Ectodermal cell (in vitro differentiated cells): ENCODE results near the gene PCDH15.
"Not testable (repeated sequence)": the region's sequence is repeated elsewhere in the genome, so short reads cannot be mapped to it uniquely, and the experiment has no call there.

Source experiments
- H3K27ac ChIP-seq: 2 replicates; pipeline ENCODE4 v1.7.0; 2013; ENCODE audit warnings: mild to moderate bottlenecking, low read depth, low read length; ENCODE audit not compliant: insufficient read depth, poor library complexity, severe bottlenecking
- H3K27me3 ChIP-seq: 2 replicates; pipeline ENCODE4 v1.7.0; 2013; ENCODE audit warnings: mild to moderate bottlenecking, low read length; ENCODE audit not compliant: insufficient read depth, control insufficient read depth, poor library complexity, severe bottlenecking
- H3K36me3 ChIP-seq: one replicate; pipeline ENCODE4 v1.7.0; 2013; ENCODE audit warnings: low read length; ENCODE audit not compliant: control insufficient read depth, insufficient read depth
- H3K4me1 ChIP-seq: one replicate; pipeline ENCODE4 v1.7.0; 2013; ENCODE audit warnings: low read length; ENCODE audit not compliant: control insufficient read depth, insufficient read depth
- H3K4me3 ChIP-seq: 2 replicates; pipeline ENCODE4 v1.7.0; 2013; ENCODE audit warnings: low read depth, low read length, control low read depth; ENCODE audit not compliant: insufficient read depth
- H3K9me3 ChIP-seq: 2 replicates; pipeline ENCODE4 v1.7.0; 2013; ENCODE audit warnings: mild to moderate bottlenecking, low read length, moderate library complexity; ENCODE audit not compliant: control insufficient read depth
- WGBS, 2 experiments: methylation state at CpG; one replicate each; pipeline ENCODE4 v1.1.7; 2013; ENCODE audit warnings: missing lambda C conversion rate in 2 of 2; 5-methylcytosine and 5-hydroxymethylcytosine counted together

Gene PCDH15

GRCh38 chr10:54454271-54454670, 346.8 kb downstream of the PCDH15 start:
- Histone ChIP-seq H3K9me3 (no peaks in the 10 kb centered on the region), H3K27me3 (no peaks in the 10 kb centered on the region), H3K4me1 (no peaks in the 10 kb centered on the region), H3K27ac (no peak overlapping the region), H3K36me3 (no peaks in the 10 kb centered on the region), H3K4me3 (no peak overlapping the region)
- WGBS, 2 experiments = 82% methylated on average over 1 of the region's 1 CpG; no CpG with 5 or more reads in 1 of the 2 experiments

DNA sequence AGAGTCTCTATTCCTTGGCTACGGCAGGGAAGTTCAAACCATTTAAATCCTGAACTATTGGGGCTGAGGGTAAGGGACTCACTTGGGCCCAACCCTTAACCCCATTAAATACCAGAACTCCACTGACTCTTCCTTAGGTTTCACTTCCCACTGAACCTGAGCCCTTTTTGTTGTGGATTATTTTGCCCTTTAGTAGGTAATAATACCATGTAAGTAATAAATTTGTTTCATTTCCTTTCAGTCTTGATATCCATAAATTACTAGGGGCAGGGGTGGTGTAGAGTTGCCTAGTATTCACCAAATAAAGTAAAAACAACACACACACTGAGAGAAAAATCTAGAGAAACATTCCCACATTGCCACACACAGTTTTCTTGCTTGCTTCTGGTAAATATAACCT, 352.0 kb downstream of the PCDH15 start:
- H3K36me3 ChIP-seq = no peaks in the 10 kb centered on the region
- no peaks in the 10 kb centered on the region for H3K27me3 ChIP-seq
- no peaks in the 10 kb centered on the region for H3K9me3 ChIP-seq
- H3K27ac ChIP-seq = no peak overlapping the region
- no peak overlapping the region for H3K4me3 ChIP-seq
- no peaks in the 10 kb centered on the region for H3K4me1 ChIP-seq
- 93 to 100% methylated on average over 1 of the region's 1 CpG for WGBS, 2 experiments

GRCh38 chr10:54444170-54444569, 356.9 kb downstream of the PCDH15 start:
- Histone ChIP-seq H3K9me3 (no peaks in the 10 kb centered on the region), H3K36me3 (no peaks in the 10 kb centered on the region), H3K4me3 (no peak overlapping the region), H3K27ac (no peak overlapping the region), H3K4me1 (no peaks in the 10 kb centered on the region), H3K27me3 (no peaks in the 10 kb centered on the region)
- WGBS, 2 experiments = 89 to 92% methylated on average over 3 of the region's 4 CpGs

DNA sequence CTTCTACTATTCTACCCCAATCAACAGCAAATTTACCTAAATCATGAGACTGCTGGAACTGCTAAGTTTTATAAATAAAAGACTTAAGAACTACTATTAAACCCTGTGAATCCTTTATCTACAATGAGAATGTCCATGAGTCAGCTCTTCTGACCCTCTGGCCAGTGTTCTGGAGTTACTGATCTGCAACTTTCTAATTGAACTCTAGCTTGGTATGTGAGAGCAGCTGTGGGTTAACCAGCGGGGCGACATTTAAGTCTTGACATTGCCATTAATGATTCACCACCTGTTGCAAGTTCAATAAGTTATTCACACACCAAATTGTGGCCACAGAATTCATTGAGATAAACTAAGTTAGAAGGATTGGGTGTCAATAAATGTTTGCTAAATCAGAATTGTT, 359.8 kb downstream of the PCDH15 start:
- 95 to 100% methylated on average over 2 of the region's 2 CpGs for WGBS, 2 experiments
- no peaks in the 10 kb centered on the region for H3K9me3 ChIP-seq
- no peak overlapping the region for H3K4me3 ChIP-seq
- no peaks in the 10 kb centered on the region for H3K4me1 ChIP-seq
- no peaks in the 10 kb centered on the region for H3K27me3 ChIP-seq
- no peaks in the 10 kb centered on the region for H3K36me3 ChIP-seq
- no peak overlapping the region for H3K27ac ChIP-seq

GRCh38 chr10:54434782-54435181, 366.2 kb downstream of the PCDH15 start:
- H3K36me3 ChIP-seq = no peaks in the 10 kb centered on the region
- no peaks in the 10 kb centered on the region for H3K27me3 ChIP-seq
- no peaks in the 10 kb centered on the region for H3K9me3 ChIP-seq
- no peaks in the 10 kb centered on the region for H3K4me1 ChIP-seq
- no peak overlapping the region for H3K27ac ChIP-seq
- no peak overlapping the region for H3K4me3 ChIP-seq

DNA sequence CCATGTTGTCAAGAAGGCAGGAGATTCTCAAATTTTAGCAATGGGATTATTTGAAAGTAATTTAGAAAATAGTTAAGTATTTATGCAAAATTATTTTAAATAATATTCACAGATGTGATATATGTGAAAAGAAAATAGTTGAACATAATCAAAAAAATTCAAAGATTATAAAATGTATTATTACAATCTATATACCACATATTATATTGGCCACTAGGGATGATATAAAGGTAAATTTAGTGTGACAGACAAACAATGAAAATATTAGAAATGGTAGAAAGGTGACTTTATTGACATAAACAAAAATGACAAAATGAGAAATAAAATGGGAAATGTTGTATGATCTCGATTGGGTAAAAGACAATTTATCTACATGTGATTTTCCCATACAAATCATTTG, 385.5 kb downstream of the PCDH15 start:
- WGBS, 2 experiments = 80% methylated on average over 1 of the region's 1 CpG; no CpG with 5 or more reads in 1 of the 2 experiments
- H3K4me3 ChIP-seq = no peak overlapping the region
- no peak overlapping the region for H3K27ac ChIP-seq
- H3K4me1 ChIP-seq = peaks cover 3% of the 10 kb centered on the region
- H3K27me3 ChIP-seq = no peaks in the 10 kb centered on the region
- H3K9me3 ChIP-seq = no peaks in the 10 kb centered on the region
- no peaks in the 10 kb centered on the region for H3K36me3 ChIP-seq

- 60 to 83% methylated on average over 1 of the region's 1 CpG for WGBS, 2 experiments
- no peaks in the 10 kb centered on the region for H3K4me1 ChIP-seq
- H3K27me3 ChIP-seq = no peaks in the 10 kb centered on the region
- H3K27ac ChIP-seq = no peak overlapping the region
- H3K36me3 ChIP-seq = no peaks in the 10 kb centered on the region
- no peaks in the 10 kb centered on the region for H3K9me3 ChIP-seq
- no peak overlapping the region for H3K4me3 ChIP-seq
Measured at GRCh38 chr10:54402576-54402975, 398.5 kb downstream of the PCDH15 start.

- Histone ChIP-seq H3K4me1 (no peaks in the 10 kb centered on the region), H3K36me3 (no peaks in the 10 kb centered on the region), H3K9me3 (no peaks in the 10 kb centered on the region), H3K4me3 (no peak overlapping the region), H3K27me3 (no peaks in the 10 kb centered on the region), H3K27ac (no peak overlapping the region)
- WGBS, 2 experiments = 59 to 66% methylated on average over 6 of the region's 6 CpGs
Measured at GRCh38 chr10:54396031-54396430, 405.0 kb downstream of the PCDH15 start.

DNA sequence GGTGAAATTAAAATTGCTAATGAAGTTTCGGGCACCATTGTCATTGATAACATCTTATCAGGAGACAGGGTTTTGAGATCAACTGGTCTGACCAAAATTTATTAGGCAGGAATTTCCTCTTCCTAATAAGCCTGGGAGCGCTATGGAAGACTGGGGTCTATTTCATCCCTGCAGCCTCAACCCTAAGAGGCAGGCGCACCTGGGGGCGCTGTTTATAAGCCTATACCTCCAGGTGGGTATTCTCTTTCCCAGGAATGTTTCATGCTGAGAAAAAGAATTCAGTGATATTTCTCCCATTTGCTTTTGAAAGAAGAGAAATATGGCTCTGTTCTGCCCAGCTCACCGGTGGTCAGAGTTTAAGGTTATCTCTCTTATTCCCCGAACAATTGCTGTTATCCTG, 406.4 kb downstream of the PCDH15 start:
- H3K27me3 ChIP-seq, H3K36me3 ChIP-seq, H3K27ac ChIP-seq, H3K9me3 ChIP-seq, H3K4me3 ChIP-seq, H3K4me1 ChIP-seq: not testable (repeated sequence)
- 82 to 92% methylated on average over 6 of the region's 6 CpGs for WGBS, 2 experiments

GRCh38 chr10:54372179-54372578, 428.9 kb downstream of the PCDH15 start:
- Histone ChIP-seq H3K4me1 (no peaks in the 10 kb centered on the region), H3K36me3 (no peaks in the 10 kb centered on the region), H3K4me3 (no peak overlapping the region), H3K9me3 (no peaks in the 10 kb centered on the region), H3K27ac (no peak overlapping the region), H3K27me3 (no peaks in the 10 kb centered on the region)
- no CpG with 5 or more reads among the region's 1 CpG for WGBS, 2 experiments

DNA sequence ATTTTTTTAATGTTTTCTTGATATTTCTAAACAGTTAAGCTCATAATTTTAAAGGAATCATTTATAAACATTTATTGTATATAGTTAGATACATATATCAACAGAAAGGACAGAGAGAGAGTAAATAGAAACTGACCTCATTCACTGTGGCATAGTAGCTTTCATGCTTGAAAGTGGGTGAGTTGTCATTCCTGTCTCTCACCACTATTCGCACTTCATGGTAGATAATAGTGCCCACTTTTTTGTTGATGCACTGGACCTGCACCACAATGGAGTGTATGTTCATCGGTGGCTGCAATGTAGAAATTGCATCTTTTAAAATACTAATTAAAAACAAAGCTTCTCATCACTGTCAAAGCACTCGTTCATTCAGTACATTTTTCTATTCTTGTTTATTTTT, 432.0 kb downstream of the PCDH15 start:
- Histone ChIP-seq H3K36me3 (no peaks in the 10 kb centered on the region), H3K9me3 (no peaks in the 10 kb centered on the region), H3K4me1 (no peaks in the 10 kb centered on the region), H3K27ac (no peak overlapping the region), H3K4me3 (no peak overlapping the region), H3K27me3 (no peaks in the 10 kb centered on the region)
- 80 to 100% methylated on average over 1 to 2 of the region's 3 CpGs for WGBS, 2 experiments
